ENCODE results near the gene CES2.

DNA sequence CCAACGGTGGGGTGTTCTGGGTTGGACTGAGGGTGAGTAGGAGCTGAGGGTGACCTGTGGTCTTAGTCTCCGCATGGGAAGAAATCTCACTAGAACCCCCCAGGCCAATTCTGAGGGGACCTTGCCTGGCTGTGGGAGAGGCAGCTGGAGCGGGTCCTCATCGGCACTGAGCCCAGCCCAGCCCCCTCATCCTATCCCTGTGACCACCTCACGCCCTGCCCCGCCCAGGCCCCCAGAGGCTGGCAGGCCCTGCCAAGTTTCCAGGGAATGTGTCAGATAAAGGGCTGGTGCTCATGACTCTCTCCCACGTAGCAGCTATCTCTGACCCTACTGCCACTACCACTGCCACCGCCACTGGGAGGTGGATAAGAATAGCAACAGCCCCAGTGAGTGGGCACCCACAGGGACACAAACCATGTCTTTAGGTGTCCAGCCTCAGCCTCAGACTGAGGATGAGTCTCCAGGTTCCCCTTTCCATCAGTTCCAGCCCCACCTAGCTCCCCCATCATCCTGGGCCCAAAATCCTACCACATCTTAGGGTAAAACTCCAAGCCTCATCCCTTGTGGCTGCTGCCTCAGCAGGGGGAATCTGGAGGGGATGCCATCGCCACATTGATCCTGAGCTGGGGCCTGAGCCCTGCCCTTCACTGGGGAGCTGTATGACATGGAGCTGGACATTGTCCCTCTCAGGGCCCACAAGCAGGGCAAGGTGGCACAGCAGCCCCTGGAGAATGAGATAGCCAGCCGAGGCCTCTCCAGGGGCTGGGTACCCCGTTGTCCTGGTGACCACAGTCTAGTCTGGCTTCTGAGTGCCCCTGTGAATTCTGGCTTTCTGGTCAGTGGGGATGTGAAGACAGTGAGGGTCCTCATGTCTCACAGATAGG lies 31.5 kb upstream of the CES2 start:
- TF ChIP-seq, protein P1, sequence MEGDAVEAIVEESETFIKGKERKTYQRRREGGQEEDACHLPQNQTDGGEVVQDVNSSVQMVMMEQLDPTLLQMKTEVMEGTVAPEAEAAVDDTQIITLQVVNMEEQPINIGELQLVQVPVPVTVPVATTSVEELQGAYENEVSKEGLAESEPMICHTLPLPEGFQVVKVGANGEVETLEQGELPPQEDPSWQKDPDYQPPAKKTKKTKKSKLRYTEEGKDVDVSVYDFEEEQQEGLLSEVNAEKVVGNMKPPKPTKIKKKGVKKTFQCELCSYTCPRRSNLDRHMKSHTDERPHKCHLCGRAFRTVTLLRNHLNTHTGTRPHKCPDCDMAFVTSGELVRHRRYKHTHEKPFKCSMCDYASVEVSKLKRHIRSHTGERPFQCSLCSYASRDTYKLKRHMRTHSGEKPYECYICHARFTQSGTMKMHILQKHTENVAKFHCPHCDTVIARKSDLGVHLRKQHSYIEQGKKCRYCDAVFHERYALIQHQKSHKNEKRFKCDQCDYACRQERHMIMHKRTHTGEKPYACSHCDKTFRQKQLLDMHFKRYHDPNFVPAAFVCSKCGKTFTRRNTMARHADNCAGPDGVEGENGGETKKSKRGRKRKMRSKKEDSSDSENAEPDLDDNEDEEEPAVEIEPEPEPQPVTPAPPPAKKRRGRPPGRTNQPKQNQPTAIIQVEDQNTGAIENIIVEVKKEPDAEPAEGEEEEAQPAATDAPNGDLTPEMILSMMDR (IDR thresholded peaks at IDR 0.05): no peak
- TF ChIP-seq POLR2A (IDR thresholded peaks at IDR 0.05): no peak

Measured in thyroid gland (tissue), 4 donors.